GM18505 (cell line): ENCODE data around the gene MICALL2.
"Not testable (repeated sequence)": the region's sequence is repeated elsewhere in the genome, so short reads cannot be mapped to it uniquely, and the experiment has no call there.

Experiments
- ATAC-seq: cut with Tn5 transposase; IDR thresholded peaks from one replicate; pipeline ENCODE4 v1.9.1; 2021; ENCODE audit not compliant: unreplicated experiment
- POLR2A ChIP-seq: IDR thresholded peaks from 4 replicates; pipeline ENCODE4 v1.6.1; 2011; ENCODE audit warnings: borderline replicate concordance; ENCODE audit not compliant: insufficient read depth, insufficient read length; ENCODE audit errors: extremely low read depth

Gene MICALL2

GRCh38 chr7:1457059-1457948 is 2.0 kb downstream of the MICALL2 start:
- no peak for TF ChIP-seq POLR2A
- no peak for ATAC-seq

- no peak for TF ChIP-seq POLR2A
- ATAC-seq, result no peak
Measured at GRCh38 chr7:1455955-1456354, 3.3 kb downstream of the MICALL2 start.

DNA sequence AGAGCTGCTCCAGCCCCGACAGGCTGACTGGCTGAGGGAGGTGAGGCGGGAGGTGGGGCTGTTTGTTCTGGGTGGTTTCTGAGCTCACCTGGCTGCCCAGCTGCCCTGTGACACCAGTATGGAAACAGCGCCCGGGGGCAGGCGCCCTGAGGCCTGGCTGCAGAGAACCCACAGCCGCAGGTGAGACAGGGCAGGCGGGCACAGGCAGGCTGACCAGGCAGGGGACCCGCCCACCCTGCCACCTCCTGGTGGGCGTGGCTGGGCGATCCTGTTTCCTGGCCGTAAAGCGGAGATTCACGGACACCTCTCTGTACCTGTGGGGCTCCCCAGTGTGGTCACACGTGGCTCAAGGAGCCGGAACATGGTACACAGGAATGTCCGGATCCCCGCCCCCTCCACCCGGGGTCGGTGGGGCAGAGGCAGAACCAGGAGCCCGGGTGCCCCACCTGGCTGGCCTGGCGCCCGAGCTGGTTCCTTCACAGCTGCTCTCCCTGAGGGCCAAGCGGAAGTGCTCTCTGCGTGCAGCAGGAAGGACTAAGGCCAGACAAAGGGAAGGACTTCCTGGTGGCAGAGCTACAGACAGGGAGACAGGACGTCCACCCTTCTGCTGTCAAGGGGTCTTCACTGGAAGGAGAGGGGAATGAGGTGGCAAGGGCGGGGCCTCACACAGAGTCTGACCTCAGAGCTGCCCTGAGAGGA is 3.9 kb downstream of the MICALL2 start:
- ATAC-seq, result no peak
- no peak for TF ChIP-seq POLR2A

- ATAC-seq, result no peak
- TF ChIP-seq POLR2A, result no peak
Measured at GRCh38 chr7:1454542-1454941, 4.7 kb downstream of the MICALL2 start.

DNA sequence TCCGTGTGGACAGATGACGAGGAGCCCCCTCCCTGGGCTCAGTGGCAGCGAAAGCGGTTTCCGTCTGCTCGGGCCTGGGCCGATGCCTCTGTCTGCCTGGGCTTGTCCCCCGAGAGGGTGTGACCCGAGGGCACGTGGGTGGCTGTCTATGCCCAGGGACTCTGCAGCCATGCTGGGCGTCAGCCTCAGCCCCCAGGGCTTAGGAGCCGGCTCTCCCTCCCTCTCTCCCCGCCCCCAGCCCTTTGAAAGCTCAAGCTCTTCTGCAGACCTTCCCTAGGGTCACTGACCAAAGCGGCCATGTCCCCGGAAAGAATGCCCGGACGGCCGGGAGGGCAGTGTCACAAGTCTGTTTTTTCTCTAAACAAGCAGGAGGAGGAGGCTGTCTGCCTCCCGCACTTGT is 7.1 kb downstream of the MICALL2 start:
- no peak for ATAC-seq
- TF ChIP-seq POLR2A, result no peak

GRCh38 chr7:1450987-1451386 is 8.3 kb downstream of the MICALL2 start:
- no peak for TF ChIP-seq POLR2A
- no peak for ATAC-seq

DNA sequence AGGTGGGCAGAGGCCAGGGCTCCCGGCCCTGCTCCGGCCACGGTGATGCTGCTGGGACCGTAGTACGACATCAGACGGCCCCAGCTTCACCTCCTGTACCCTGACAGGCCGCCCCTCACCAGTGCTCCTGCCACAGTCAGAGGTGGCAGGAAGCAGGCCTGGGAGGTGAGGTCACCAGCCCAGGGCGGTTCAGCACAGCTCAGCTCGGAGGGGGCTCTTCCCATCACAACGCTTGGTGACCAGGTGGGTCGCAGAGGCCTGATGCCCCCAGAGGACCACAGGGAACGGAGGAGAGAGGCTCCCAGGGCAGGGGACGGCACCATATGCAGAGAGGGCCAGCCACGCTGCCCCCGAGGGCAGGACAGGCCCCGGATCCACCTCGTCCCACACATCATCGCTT is 8.8 kb downstream of the MICALL2 start:
- no peak for ATAC-seq

DNA sequence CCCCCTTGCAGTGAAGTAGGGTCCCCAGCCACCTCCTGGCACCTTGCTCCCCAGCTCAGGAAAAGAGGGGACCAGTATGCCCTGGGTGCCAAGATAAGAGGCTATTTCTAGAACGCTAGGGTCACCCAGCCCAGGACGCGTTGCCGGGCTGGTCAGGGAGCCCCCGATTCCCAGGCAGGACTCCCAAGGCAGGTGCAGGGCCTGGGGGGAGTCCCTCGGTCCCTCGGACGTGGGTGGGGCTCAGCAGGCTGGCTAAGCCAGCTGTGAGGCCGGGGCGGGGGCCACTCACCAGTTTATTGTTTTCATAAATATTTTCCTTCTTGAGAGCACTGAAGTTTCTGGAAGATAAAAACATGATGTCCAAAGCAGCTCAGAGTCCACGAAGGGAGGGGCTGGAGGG is 9.3 kb downstream of the MICALL2 start:
- ATAC-seq, result no peak
- no peak for TF ChIP-seq POLR2A

More for the DNA sequence above, 8.8 kb downstream of the MICALL2 start:
- no peak for TF ChIP-seq POLR2A

DNA sequence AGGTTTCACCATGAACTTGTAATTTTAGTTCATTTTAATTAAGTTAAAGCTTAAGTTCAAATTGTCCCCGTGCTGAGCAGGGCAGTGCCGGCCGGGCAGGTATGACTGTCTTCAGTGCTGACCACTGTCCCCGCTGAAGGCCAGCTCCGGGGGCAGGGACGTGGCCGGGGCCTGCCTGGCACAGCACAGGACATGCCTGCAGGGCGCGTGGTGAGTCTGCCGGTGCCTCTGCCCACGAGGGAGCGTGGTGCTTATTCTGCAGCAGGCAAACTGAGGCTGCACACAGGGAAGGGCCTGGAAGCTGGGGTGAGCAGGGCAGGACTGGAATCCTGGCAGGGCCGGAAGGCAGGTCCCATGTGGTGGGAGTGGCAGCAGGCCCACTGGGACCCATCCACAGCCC is 9.8 kb downstream of the MICALL2 start:
- no peak for ATAC-seq
- no peak for TF ChIP-seq POLR2A

DNA sequence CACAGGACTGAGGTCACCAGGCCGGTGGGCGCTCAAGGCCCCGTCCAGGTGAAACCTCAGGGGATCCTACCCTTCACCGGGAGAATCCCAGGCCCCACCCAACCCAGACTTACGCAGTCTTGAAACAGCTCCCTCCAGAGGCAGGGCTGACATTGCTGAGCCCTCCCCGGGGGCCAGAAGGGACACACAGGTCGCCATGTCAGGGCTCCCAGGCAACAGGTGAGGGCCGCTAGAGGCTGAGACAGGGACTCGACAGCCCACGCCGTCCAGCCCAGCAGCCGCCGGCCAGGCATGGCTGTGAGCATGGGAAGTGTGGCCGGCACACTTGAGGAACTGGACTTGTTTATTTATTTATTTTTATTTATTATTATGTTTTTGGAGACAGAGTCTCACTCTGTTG is 10.3 kb downstream of the MICALL2 start:
- no peak for ATAC-seq
- TF ChIP-seq POLR2A, result no peak

DNA sequence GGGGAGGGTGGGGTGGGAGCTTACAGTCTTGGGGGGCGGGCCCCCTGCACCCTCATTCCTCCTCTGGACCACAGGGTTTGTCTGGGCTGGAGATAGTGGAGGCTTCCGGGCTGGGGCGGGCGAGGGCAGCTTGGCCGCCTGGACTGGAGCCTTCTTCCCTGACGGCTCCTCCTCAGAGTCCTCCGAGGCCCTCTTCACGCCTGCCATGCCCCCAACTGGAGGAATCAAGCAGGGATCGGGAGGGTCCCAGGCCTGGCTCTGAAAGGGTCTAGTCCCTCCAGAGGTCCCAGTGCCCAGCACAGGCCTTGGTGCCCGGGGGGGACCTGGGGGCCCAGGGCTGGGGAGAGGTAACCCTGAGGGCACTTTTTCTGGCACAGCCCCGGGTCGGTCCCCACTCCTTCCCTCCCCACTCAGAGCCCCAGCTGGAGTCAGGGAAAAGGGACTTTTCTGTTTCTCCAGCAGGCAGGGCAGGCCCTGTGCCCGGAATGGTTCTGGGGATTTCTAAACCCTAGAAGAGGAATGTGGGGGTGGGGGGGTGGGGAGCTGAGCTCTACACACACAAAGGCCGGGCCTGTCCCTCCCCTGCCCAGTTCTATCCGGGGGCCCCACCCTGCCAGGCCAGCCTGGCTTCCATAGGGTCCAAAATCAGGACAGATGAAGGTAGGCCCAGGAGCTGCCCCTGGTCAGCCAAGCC is 11.6 kb downstream of the MICALL2 start:
- TF ChIP-seq POLR2A, result no peak
- ATAC-seq, result no peak

DNA sequence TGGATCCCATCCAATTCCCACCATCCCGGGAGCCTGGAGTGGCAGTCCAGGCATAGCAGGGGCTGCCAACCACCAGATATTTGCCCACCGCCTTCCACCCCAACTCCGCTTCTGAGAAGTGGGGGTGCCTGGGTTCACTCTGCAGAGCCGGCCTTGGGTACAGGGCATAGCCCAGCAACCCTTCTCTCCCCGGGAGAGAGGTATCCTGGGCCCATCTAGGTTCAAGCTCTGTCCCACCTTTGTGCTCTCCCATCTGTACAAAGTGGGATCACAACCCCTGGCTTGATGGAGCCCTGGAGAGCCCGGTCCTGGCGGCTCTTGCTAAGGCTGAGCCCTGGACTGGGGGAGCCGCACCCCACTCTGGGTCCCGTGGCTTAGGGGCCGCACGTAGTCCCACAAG is 12.2 kb downstream of the MICALL2 start:
- ATAC-seq, result no peak
- TF ChIP-seq POLR2A, result no peak

GRCh38 chr7:1446620-1447032 is 12.6 kb downstream of the MICALL2 start:
- ATAC-seq, result no peak
- TF ChIP-seq POLR2A, result no peak

DNA sequence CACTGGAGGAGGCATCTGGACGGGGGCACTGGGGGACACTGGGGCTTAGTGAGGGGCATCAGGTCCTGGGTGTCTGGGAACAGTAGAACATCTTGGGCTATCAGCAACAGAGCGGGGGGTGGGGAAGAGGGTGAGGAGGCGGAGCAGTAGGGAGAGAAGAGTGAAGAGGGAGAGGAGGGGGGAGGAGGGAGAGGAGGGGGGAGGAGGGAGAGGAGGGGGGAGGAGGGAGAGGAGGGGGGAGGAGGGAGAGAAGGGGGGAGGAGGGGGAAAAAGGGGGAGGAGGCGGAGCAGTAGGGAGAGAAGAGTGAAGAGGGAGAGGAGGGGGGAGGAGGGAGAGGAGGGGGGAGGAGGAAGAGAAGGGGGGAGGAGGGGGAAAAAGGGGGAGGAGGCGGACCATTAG is 13.2 kb downstream of the MICALL2 start:
- not testable (repeated sequence) for ATAC-seq

DNA sequence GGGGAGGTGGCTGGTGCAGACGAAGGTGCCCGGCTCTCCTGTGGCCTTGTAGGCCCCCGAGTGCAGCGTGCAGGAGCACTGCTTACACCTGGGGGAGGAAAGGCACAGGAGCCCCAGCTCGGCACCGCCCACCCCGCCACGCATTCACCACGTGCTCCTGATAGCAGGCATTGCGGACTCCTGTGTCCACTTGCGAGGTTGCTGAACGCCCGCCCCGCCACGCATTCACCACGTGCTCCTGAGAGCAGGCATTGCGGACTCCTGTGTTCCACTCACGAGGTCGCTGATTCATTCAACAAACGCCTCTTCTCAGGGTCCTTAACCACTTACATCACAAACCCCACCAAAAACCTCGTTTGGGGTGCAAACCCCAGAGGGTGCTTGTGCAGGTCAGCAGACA is 13.9 kb downstream of the MICALL2 start:
- no peak for ATAC-seq
- no peak for TF ChIP-seq POLR2A

DNA sequence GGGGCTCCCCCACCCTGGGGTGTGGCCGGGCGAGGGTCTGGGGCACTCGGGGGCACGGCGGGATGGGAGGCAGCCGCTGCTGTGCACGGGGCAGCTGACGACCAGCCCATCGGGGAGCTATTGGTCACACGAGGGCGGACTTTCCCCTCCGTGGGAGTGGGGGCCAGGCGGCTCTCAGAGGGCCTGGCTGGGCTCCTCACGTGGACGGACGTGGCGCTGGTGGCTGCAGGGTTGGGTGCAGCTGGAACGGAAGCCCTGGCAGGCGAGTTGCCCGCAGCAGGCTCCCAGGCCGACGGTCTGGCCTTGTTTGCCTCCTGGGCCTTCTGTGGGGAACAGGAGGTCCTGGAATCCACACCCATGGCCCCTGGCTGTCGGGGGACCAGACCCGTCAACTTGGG is 14.3 kb downstream of the MICALL2 start:
- TF ChIP-seq POLR2A, result no peak
- ATAC-seq, result no peak
